MM.1S (cell line): ENCODE results near the gene FUZ.

Experiments
- DNase-seq: peaks from one replicate; pipeline ENCODE4 v3.0.0-alpha.2; 2015
- H2AFZ ChIP-seq: fragments of 300-600 bp; sonication (generic); 2 replicates; pipeline ENCODE4 v1.6.0; 2016; ENCODE audit warnings: antibody characterized with exemption, low read length
- H3F3A ChIP-seq: fragments of 300-600 bp; sonication (generic); 2 replicates; pipeline ENCODE4 v1.6.1; 2016; ENCODE audit warnings: mild to moderate bottlenecking, antibody characterized with exemption, low read length, moderate library complexity, mixed read lengths; ENCODE audit not compliant: insufficient read depth
- H3K27ac ChIP-seq: fragments of 300-600 bp; sonication (generic); 2 replicates; pipeline ENCODE4 v1.5.1; 2016; ENCODE audit warnings: mild to moderate bottlenecking, low read length
- H3K27me3 ChIP-seq: fragments of 300-600 bp; sonication (generic); replicated peaks from 2 replicates; pipeline ENCODE4 v1.6.0; 2016; ENCODE audit warnings: low read length; ENCODE audit not compliant: insufficient read depth
- H3K36me3 ChIP-seq: fragments of 300-600 bp; sonication (generic); replicated peaks from 2 replicates; pipeline ENCODE4 v1.6.1; 2016; ENCODE audit warnings: mild to moderate bottlenecking, low read length, mixed read lengths; ENCODE audit not compliant: insufficient read depth
- H3K4me1 ChIP-seq: fragments of 300-600 bp; sonication (generic); 2 replicates; pipeline ENCODE4 v1.6.1; 2016; ENCODE audit warnings: low read length, mixed read lengths
- H3K4me2 ChIP-seq: fragments of 300-600 bp; sonication (generic); 2 replicates; pipeline ENCODE4 v1.6.0; 2016; ENCODE audit warnings: low read depth, low read length
- H3K4me3 ChIP-seq: fragments of 300-600 bp; sonication (generic); 2 replicates; pipeline ENCODE4 v1.5.1; 2016; ENCODE audit warnings: low read length, mixed read lengths
- H3K79me2 ChIP-seq: fragments of 300-600 bp; sonication (generic); 2 replicates; pipeline ENCODE4 v1.6.1; 2016; ENCODE audit warnings: mixed run types, low read length, mixed read lengths
- H3K9ac ChIP-seq: fragments of 300-600 bp; sonication (generic); 2 replicates; pipeline ENCODE4 v1.6.1; 2016; ENCODE audit warnings: low read length, mixed read lengths
- H3K9me2 ChIP-seq: fragments of 300-600 bp; sonication (generic); replicated peaks from 2 replicates; pipeline ENCODE4 v1.6.1; 2016; ENCODE audit warnings: mild to moderate bottlenecking, low read length, mixed read lengths; ENCODE audit not compliant: insufficient read depth
- H3K9me3 ChIP-seq: fragments of 300-600 bp; sonication (generic); replicated peaks from 2 replicates; pipeline ENCODE4 v1.6.1; 2016; ENCODE audit warnings: mild to moderate bottlenecking, low read length, mixed read lengths; ENCODE audit not compliant: insufficient read depth
- H4K20me1 ChIP-seq: fragments of 300-600 bp; sonication (generic); 2 replicates; pipeline ENCODE4 v1.6.1; 2016; ENCODE audit warnings: mild to moderate bottlenecking, low read length, moderate library complexity, mixed read lengths; ENCODE audit not compliant: insufficient read depth
- CTCF ChIP-seq: fragments of 300-600 bp; sonication (generic); IDR thresholded peaks from 2 replicates; pipeline ENCODE4 v1.5.1; 2016; ENCODE audit warnings: antibody characterized with exemption, low read length, mixed read lengths
- EZH2 ChIP-seq: fragments of 300-600 bp; sonication (generic); optimal IDR thresholded peaks from 2 replicates; pipeline ENCODE3; 2017; ENCODE audit warnings: low read depth, mild to moderate bottlenecking, antibody characterized with exemption, low read length, mixed read lengths
- EZH2phosphoT487 ChIP-seq: fragments of 300-600 bp; sonication (generic); IDR thresholded peaks from 2 replicates; pipeline ENCODE4 v1.6.1; 2018; ENCODE audit warnings: antibody characterized with exemption, low read length

FUZ gene

GRCh38 chr19:49851456-49852259, 38.6 kb upstream of the FUZ start:
- no peak for TF ChIP-seq EZH2phosphoT487
- TF ChIP-seq EZH2: no peak
- no peak for TF ChIP-seq CTCF
- Histone ChIP-seq H3K9me2 (no peaks in the 10 kb centered on the region), H3K79me2 (peaks cover 32% of the 10 kb centered on the region), H3K9me3 (no peaks in the 10 kb centered on the region), H3K4me1 (peaks cover 15% of the 10 kb centered on the region), H3K4me2 (peak overlapping the region; percentile 86), H3K27me3 (no peaks in the 10 kb centered on the region), H3K36me3 (no peaks in the 10 kb centered on the region), H3F3A (peaks cover 19% of the 10 kb centered on the region), H4K20me1 (no peaks in the 10 kb centered on the region; the same call in 1 of the 2 replicates), H3K27ac (no peak overlapping the region), H3K9ac (peak overlapping the region; percentile 47; the same call in 1 of the 2 replicates), H2AFZ (no peak overlapping the region), H3K4me3 (peak overlapping the region; percentile 66)
- DNase-seq: peak; percentile 28

DNA sequence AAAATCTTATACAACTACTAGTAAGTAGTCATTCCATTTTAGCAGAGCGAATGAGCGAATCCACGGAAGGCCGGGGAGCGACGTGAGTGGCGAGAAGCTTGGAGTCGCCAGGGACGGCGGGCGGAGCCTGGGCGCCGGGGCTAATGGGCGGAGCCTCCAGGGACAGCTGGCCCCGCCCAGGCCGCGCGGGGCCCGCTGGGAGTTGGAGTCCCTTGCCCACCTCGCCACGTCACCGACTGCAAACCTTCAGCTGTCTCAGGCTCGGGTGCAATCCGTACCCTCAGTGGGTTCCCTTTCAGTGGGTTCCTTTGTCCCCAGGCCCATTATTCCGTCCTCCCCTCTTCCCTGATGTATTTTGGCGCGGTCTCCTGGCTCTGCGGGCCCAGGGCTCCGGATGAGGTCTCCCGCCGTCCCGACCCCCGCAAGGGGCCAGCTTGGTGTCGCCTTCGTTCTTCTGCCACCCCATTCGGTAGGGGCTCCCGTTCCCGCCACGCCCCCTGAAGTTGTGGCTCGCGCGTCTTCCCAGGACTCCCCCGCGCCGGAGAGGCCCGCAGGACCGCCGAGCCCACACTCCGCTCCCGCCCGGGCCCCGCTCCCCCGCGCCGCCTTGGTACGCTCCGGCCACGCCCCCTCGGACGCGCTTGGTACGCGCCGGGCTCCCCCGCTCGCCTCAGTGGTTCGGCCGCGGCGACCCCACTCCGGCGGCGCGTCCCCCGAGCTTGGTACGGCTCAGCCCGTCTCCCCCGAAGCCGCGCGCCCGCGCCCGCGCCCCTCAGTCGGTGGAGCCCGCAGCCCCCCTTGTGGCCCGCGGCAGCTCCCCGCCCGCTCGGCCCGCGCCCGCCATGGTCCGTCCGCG, 37.6 kb upstream of the FUZ start, which contains the start of gene PTOV1:
PTOV1 (plus strand) TSS at position 673 of the 856 bp plus-strand sequence.
- H3K9me2 ChIP-seq: no peaks in the 10 kb centered on the region
- H4K20me1 ChIP-seq: no peaks in the 10 kb centered on the region; the same call in 1 of the 2 replicates
- H3K27ac ChIP-seq: peak within 1 kb of the TSS; percentile 96
- peak within 1 kb of the TSS; percentile 91 for H3K4me3 ChIP-seq
- no peaks in the 10 kb centered on the region for H3K9me3 ChIP-seq
- peak within 1 kb of the TSS; percentile 92 for H2AFZ ChIP-seq
- H3K4me1 ChIP-seq: peaks cover 15% of the 10 kb centered on the region
- TF ChIP-seq EZH2 (no peak), CTCF (no peak), EZH2phosphoT487 (no peak)
- no peaks in the 10 kb centered on the region for H3K27me3 ChIP-seq
- no peaks in the 10 kb centered on the region for H3K36me3 ChIP-seq
- H3K79me2 ChIP-seq: peaks cover 32% of the 10 kb centered on the region
- peaks cover 19% of the 10 kb centered on the region for H3F3A ChIP-seq
- peak within 1 kb of the TSS; percentile 86 for H3K4me2 ChIP-seq
- DNase-seq: peak; percentile 91
- H3K9ac ChIP-seq: peak within 1 kb of the TSS; percentile 100

DNA sequence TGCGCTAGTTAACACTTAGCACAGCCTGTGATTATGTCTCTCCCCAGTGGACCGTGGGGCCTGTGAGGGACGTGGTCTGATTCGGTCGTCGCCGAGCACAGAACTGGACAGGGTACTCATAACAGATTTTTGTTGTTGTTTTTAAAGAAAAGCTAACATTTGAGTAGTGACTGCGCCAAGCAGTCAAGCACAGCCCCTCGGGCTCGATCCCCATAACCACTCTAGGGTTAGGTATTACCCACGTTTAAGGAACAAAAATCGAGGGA, 37.1 kb upstream of the FUZ start:
- Histone ChIP-seq H2AFZ (peak overlapping the region; percentile 92), H3F3A (peaks cover 14% of the 10 kb centered on the region), H3K9ac (peak overlapping the region; percentile 100; the same call in 1 of the 2 replicates), H3K27me3 (no peaks in the 10 kb centered on the region), H3K4me2 (peak overlapping the region; percentile 72), H4K20me1 (no peaks in the 10 kb centered on the region; the same call in 1 of the 2 replicates), H3K4me1 (peaks cover 15% of the 10 kb centered on the region), H3K36me3 (no peaks in the 10 kb centered on the region), H3K79me2 (peaks cover 32% of the 10 kb centered on the region), H3K4me3 (peak overlapping the region; percentile 91), H3K9me2 (no peaks in the 10 kb centered on the region), H3K27ac (no peak overlapping the region), H3K9me3 (no peaks in the 10 kb centered on the region)
- no peak for DNase-seq
- TF ChIP-seq EZH2: no peak
- no peak for TF ChIP-seq CTCF
- no peak for TF ChIP-seq EZH2phosphoT487
